Activated CD4-positive, alpha-beta T cell treated with anti-CD3 and anti-CD28 coated beads, Interleukin-2, amount 50 U/mL, for 4 hours (primary cell): ENCODE data around the gene NUMBL.
"Not testable (repeated sequence)": the region's sequence is repeated elsewhere in the genome, so short reads cannot be mapped to it uniquely, and the experiment has no call there.

ENCODE experiments used
- DNase-seq, 2 experiments: peaks; one replicate each; pipeline ENCODE4 v3.0.0-alpha.2; 2020

Gene NUMBL

DNA sequence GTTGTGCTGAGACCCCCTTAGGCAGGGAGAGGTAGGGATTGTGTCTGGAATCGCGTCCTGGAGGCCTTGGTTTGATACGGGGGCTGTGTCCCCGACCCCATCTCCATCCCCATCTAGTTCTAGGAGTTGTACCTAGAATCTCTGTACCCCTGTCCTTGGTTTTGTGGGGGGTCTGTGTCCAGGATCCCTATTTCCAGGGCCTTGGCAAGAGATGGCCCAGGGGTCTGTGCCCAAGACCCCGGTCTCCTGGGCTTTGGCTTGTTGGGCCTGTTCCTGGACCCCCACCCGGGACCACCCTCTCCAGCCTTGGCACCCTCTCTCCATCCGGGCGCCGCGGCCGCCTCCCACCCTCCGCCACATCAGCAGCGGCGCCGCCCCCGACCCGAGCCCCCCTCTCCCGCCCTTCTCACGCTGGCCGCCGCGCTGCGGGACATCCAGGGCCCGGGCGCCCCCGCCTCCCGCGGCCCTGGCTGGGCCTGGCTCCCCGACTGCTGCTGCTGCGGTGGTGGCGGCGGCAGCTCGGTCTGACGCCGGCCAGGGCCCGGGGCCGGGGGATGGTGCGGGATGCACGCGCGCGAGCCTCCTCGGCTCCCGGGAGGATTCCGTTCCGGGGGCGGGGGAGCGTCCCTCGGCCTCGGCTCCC lies at the start of gene NUMBL:
Gene NUMBL (minus strand): TSS at position 602 of the 643 bp plus-strand sequence. CDS start 168 bp downstream, at position 434.
- DNase-seq: no peak

GRCh38 chr19:40739030-40739839 lies 48.8 kb upstream of the NUMBL start:
- DNase-seq: no peak

DNA sequence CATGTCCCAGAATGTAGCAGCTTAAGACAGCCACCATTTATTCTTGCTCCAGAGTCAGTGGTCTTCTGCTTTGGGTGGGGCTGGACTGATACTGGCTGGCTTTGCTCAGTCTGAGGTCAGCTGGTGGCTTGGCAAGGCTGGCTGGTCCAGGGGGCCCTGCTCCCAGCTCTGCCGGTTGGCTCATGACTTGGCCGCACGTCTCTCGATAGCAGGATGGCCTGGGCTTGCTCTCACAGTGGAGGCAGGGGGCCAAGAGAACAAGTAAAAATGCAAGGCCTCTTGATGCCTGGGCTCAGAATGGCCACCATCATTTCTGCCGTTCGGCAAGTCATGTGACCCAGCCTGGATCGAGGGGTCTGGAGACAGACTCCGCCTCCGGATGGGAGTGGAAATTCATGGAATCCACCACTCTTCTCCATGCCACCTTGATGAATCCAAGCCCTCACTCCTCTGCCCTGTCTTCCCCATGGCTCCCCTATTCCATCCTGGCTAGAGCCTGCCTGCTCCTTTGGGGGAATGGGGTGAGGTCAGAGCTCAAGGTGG lies 46.7 kb upstream of the NUMBL start:
- no peak for DNase-seq

DNA sequence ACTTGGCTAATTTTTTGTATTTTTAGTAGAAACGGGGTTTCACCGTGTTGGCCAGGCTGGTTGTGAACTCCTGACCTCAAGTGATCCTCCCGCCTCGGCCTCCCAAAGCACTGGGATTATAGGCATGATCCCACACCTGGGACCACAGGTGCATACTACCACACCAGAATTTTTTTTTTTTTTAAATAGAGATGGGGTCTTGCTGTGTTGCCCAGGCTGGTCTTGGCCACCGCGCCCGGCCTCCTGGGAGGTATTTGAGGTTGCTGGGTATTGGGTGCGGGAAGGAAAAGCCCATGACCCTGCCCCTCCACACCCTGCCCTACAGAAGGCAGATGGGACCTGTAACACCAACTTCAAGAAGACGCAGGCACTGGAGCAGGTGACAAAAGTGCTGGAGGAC lies 46.2 kb upstream of the NUMBL start:
- no peak for DNase-seq

GRCh38 chr19:40735013-40735771 lies 44.7 kb upstream of the NUMBL start:
- no peak for DNase-seq

GRCh38 chr19:40733149-40733548 lies 42.7 kb upstream of the NUMBL start:
- no peak for DNase-seq

GRCh38 chr19:40732304-40732703 lies 41.9 kb upstream of the NUMBL start:
- DNase-seq: not testable (repeated sequence)

DNA sequence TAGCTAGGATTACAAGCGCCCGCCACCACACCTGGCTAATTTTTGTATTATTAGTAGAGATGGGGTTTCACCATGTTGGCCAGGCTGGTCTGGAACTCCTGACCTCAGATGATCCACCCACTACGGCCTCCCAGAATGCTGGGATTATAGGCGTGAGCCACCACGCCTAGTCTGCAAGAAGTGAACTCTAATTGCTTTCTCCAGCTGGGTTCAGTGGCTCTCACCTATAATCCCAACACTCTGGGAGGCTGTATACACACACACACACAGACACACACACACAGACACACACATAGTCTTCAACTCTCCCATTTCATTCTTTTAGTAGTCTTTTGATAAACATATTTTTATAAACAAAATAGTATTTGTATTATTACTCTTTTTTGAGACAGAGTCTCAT lies 39.6 kb upstream of the NUMBL start:
- not testable (repeated sequence) for DNase-seq

- no peak for DNase-seq
Observed at GRCh38 chr19:40726279-40726678, 35.8 kb upstream of the NUMBL start.

- DNase-seq: no peak
Observed at GRCh38 chr19:40724855-40725254, 34.4 kb upstream of the NUMBL start.

DNA sequence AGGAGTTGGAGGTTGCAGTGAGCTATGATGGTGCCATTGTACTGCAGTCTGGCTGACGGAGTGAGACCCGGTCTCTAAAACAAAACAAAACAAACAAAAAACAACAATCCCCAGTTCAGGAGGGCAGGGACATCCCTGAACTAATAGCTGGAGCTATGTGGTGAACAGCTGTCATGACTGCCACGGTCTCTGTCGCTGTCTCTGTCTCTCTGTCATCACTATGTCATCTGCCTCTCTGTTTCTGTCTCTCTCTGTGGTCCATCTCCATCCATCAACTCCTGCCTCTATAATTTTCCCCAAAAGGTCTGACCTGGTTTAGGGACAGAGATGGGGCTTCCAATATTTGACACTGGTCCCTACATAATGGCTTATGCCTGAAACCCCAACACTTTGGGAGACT lies 33.9 kb upstream of the NUMBL start:
- DNase-seq: no peak

GRCh38 chr19:40723661-40724254 lies 33.3 kb upstream of the NUMBL start:
- DNase-seq: no peak

DNA sequence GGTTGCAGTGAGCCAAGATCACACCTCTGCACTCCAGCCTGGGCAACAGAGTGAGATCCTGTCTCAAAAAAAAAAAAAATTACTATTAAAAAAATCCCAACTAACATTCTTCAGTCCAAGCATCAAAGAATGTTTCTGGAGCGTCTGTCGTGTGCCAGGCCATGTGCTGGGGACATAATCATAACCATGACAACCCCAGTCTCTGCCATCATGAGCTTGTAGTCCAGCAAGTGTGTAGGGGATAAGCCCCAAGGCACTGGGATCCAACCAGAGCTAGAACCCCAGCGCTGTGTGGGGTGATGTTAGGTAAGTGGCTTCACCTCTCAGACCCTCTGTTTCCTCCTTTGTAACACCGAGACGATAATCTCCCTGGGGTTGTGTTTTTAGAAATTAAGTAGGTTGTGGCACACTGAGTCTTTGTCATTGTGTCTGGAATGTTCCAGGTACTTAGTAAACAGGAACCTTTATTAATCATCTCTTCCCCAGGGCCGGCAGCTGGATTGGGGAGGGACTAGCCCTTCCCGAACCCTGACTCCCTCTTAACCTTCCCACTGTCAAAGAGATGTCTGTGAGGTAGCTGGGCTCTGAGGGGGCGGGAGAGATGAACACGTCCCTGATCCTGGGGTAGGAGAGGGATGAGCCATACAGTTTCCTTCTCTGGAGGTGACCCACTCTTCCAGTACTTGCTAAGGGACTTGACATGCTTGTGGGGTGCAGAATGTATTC lies 31.6 kb upstream of the NUMBL start:
- no peak for DNase-seq

GRCh38 chr19:40721140-40721486 lies 30.7 kb upstream of the NUMBL start:
- no peak for DNase-seq

DNA sequence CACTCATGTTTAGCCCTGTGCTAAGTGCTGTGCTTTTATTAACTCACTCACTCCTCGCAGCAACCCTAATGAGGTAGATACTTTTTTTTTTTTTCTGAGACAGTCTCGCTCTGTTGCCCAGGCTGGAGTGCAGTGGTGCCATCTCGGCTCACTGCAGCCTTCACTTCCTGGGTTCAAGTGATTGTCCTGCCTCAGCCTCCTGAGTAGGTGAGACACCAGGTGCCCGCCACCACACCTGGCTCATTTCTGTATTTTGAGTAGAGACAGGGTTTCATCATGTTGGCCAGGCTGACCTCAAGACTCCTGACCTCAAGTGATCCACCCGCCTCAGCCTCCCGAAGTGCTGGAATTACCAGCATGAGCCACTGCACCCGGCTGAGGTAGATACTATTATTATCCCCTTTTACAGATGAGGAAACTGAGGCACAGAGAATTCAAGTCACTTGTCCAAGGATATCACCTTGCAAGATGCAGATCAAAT lies 29.0 kb upstream of the NUMBL start:
- no peak for DNase-seq

GRCh38 chr19:40718774-40719391 lies 28.4 kb upstream of the NUMBL start:
- DNase-seq: no peak

DNA sequence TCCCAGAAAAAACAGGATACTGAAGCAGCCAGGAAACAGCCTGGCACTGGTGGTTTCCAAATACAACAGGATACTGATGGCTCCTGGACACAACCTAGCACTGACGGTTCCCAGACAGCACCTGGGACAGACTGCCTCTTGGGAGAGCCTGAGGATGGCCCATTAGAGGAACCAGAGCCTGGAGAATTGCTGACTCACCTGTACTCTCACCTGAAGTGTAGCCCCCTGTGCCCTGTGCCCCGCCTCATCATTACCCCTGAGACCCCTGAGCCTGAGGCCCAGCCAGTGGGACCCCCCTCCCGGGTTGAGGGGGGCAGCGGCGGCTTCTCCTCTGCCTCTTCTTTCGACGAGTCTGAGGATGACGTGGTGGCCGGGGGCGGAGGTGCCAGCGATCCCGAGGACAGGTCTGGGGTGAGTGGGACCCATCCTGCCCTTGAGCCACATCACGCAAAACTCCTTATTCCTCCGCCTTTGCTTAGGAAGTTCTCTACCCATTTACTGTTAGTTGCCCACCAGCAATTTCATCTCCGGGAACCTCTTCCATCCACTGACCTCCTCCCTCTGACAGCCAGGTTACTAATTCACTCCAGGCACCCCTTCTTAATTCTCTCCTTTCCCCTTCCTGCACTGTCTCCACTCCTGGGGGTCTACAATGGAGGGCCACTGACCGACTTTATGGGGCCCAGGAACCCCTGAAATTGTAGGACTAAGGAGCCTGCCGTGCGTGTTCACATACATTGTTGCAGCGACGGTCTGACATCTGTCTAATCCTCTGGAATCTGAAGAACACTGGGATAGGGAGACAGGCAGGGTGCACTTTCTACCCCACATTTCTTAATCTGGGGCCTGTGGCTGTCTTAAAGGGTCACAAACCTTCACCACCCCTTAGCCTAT lies 27.7 kb upstream of the NUMBL start:
- no peak for DNase-seq

GRCh38 chr19:40717325-40717879 lies 27.0 kb upstream of the NUMBL start:
- DNase-seq: no peak

- DNase-seq: peak; percentile 100
Observed at GRCh38 chr19:40716482-40717324, 26.3 kb upstream of the NUMBL start, which contains the start of the genes COQ8B and ITPKC. Gene COQ8B (minus strand): TSS chr19:40716886. CDS start chr19:40714632, 2,254 bp downstream. Gene ITPKC (plus strand): TSS chr19:40717112. CDS start chr19:40717136, 24 bp downstream.
